ENCODE data around the gene AGAP2.

DNA sequence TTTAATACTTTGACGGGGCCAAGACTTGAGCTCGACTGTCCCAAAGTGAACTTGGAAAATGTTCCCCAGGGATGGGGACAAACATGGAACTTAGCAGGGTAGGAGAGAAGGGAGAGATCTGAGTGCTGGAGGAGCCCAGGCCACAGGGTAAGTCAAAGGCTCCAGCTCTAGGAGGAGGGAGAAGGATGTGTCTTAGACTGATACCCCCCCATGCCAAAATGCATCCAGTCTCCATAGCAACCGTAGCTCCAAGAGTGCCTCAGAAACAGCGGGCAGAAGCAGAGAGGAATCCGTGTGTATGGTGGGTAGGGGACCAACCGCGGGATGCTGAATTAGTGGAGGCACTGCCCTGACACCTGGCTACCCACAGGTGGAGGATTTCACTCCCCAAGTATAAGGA lies 845 bp upstream of the AGAP2 start:
- TF ChIP-seq, protein P1, sequence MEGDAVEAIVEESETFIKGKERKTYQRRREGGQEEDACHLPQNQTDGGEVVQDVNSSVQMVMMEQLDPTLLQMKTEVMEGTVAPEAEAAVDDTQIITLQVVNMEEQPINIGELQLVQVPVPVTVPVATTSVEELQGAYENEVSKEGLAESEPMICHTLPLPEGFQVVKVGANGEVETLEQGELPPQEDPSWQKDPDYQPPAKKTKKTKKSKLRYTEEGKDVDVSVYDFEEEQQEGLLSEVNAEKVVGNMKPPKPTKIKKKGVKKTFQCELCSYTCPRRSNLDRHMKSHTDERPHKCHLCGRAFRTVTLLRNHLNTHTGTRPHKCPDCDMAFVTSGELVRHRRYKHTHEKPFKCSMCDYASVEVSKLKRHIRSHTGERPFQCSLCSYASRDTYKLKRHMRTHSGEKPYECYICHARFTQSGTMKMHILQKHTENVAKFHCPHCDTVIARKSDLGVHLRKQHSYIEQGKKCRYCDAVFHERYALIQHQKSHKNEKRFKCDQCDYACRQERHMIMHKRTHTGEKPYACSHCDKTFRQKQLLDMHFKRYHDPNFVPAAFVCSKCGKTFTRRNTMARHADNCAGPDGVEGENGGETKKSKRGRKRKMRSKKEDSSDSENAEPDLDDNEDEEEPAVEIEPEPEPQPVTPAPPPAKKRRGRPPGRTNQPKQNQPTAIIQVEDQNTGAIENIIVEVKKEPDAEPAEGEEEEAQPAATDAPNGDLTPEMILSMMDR (conservative IDR thresholded peaks at IDR 0.05 in 1 of 2, IDR thresholded peaks at IDR 0.05 in 1 of 2; ENCODE audit: extremely low read depth in 1 of 2, insufficient read depth in 1 of 2, low read depth in 1 of 2, low read length in 2 of 2), result no peak
- peak; percentile 41 for TF ChIP-seq EZH2 (IDR thresholded peaks at IDR 0.05; ENCODE audit: borderline replicate concordance, low read length)
